ENCODE data around the gene RUNX1.

GRCh38 chr21:34788879-34789278 is 260.2 kb downstream of the RUNX1 start:
- TF ChIP-seq CTCF (IDR thresholded peaks at IDR 0.05) (no peak), POLR2A (IDR thresholded peaks at IDR 0.05) (no peak)

All from right lobe of liver (tissue), 4 donors.